ENCODE measurements around the gene RLBP1. TPM values are rescaled to one million over a fixed set of nuclear protein-coding genes. Genes with fewer than 3 reads are reported as not detected.
"Not testable (repeated sequence)": the region's sequence is repeated elsewhere in the genome, so short reads cannot be mapped to it uniquely, and the experiment has no call there.

Gene RLBP1
- total and polyA plus RNA-seq, 8 donors = 0.13 to 1.3 TPM; not detected in 6

DNA sequence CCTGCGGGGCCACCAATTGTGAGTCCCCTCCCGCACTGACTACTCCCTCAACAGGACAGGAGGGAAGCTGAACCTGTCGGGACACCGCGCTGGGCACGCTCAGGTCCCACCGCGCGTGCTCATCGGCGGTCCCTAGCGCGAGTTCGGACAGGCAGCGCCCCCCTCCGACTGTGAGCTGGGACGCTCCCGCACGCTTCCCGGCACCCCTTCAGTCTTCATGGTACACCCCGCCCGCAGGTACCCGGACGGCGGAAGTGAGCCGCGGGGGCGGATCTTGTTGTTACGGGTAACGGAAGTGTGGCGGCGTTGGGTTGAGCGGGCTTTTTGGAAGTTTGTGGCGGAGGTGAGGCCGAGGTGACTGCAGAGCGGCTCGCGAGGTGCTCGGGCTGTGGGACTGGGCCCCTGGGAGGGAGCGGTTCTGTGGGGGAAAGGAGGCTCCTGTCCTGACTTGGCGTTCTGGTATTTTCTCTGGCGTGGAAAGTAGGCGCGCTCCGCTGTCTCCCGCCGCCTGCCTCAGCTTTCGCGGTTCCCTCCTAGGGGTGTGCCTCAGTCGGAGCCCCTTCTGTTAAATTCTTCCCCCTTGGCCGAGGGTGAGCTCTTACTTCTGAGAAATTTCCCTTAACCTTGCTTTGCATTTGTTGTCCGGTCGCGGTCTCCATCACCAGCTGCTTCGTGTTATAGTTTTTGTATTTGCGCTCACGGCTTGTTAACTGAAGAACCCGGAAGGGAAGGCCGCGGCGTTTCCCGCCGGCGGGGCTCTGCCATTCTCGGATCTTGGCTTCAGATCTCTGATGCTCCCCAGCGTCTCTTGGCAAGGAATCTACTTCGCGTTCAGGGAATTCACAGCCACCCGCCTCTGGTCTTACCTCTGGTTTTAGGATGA lies 22.6 kb upstream of the RLBP1 start, which contains the start of gene FANCI:
Gene FANCI (plus strand): TSS at position 289 of the 883 bp plus-strand sequence. CDS start 3,669 bp downstream, outside the sequence.
- intact Hi-C loops (cut with DNase I; ENCODE audit: low total_unique reads) = no loop called here
- no peaks in the 10 kb centered on the region for H3K27me3 ChIP-seq
- H3K4me3 ChIP-seq = peak within 1 kb of the TSS; percentile 74 to 97 (median 87)
- peaks cover 0 to 7% (median 0%) of the 10 kb centered on the region in 4 donors for H3K9me3 ChIP-seq
- peaks cover 5 to 23% (median 20%) of the 10 kb centered on the region in 4 donors for H3K4me1 ChIP-seq
- peak; percentile 97 to 98 for DNase-seq
- peaks cover 0 to 10% (median 2%) of the 10 kb centered on the region in 4 donors for H3K36me3 ChIP-seq
- WGBS, 5 donors = 0 to 2% (median 0%) methylated on average over 48 to 69 of the region's 69 CpGs
- H3K27ac ChIP-seq = peak within 1 kb of the TSS; percentile 12 to 77 (median 74)
- TF ChIP-seq CTCF (IDR thresholded peaks at IDR 0.05) = peak in 5 of 7 experiments; percentile 17 to 53 (median 40)
- TF ChIP-seq POLR2AphosphoS5 (IDR thresholded peaks at IDR 0.05) = peak; percentile 61 to 93 (median 80)
- no peak for TF ChIP-seq EP300 (IDR thresholded peaks at IDR 0.05)

GRCh38 chr15:89243046-89243690 lies 21.8 kb upstream of the RLBP1 start:
- peaks cover 0 to 2% (median 0%) of the 10 kb centered on the region in 4 donors for H3K36me3 ChIP-seq
- WGBS, 5 donors = 25 to 38% (median 25%) methylated on average over 20 of the region's 20 CpGs
- H3K4me3 ChIP-seq = peak overlapping the region; percentile 74 to 97 (median 87)
- peaks cover 5 to 23% (median 20%) of the 10 kb centered on the region in 4 donors for H3K4me1 ChIP-seq
- intact Hi-C loops (cut with DNase I; ENCODE audit: low total_unique reads) = no loop called here
- peak in 1 of 2 donors; percentile 11 for DNase-seq
- TF ChIP-seq CTCF (IDR thresholded peaks at IDR 0.05) = no peak
- TF ChIP-seq POLR2A (IDR thresholded peaks at IDR 0.05) = no peak
- no peaks in the 10 kb centered on the region for H3K27me3 ChIP-seq
- H3K9me3 ChIP-seq = peaks cover 0 to 7% (median 0%) of the 10 kb centered on the region in 4 donors
- H3K27ac ChIP-seq = peak overlapping the region; percentile 12 to 77 (median 74)

- DNase-seq, H3K36me3 ChIP-seq, H3K27me3 ChIP-seq, H3K9me3 ChIP-seq, H3K27ac ChIP-seq, H3K4me3 ChIP-seq: not testable (repeated sequence)
- 87 to 91% (median 89%) methylated on average over 12 of the region's 12 CpGs for WGBS, 5 donors
- peaks cover 5 to 23% (median 20%) of the 10 kb centered on the region in 4 donors for H3K4me1 ChIP-seq
- intact Hi-C loops (cut with DNase I; ENCODE audit: low total_unique reads) = loop anchor here (10.0 kb wide), 1 partner anchor 105 kb away; no protein-coding TSS in a partner anchor
Measured at GRCh38 chr15:89239883-89240810, 18.8 kb upstream of the RLBP1 start.

GRCh38 chr15:89231832-89232231 lies 10.5 kb upstream of the RLBP1 start:
- H3K27me3 ChIP-seq = no peaks in the 10 kb centered on the region
- no peaks in the 10 kb centered on the region for H3K4me1 ChIP-seq
- no peak overlapping the region for H3K4me3 ChIP-seq
- H3K27ac ChIP-seq = no peak overlapping the region
- intact Hi-C loops (cut with DNase I; ENCODE audit: low total_unique reads) = loop anchor here (10.0 kb wide), 1 partner anchor 113 kb away; no protein-coding TSS in a partner anchor
- no peaks in the 10 kb centered on the region for H3K9me3 ChIP-seq
- no peaks in the 10 kb centered on the region for H3K36me3 ChIP-seq
- TF ChIP-seq POLR2A (IDR thresholded peaks at IDR 0.05) (no peak), EP300 (IDR thresholded peaks at IDR 0.05) (no peak), CTCF (IDR thresholded peaks at IDR 0.05) (no peak), POLR2AphosphoS5 (IDR thresholded peaks at IDR 0.05) (no peak)
- DNase-seq = no peak
